GM18511 (cell line): ENCODE data around the gene ADGRB3.

Experiments
- ATAC-seq: cut with Tn5 transposase; IDR thresholded peaks from one replicate; pipeline ENCODE4 v1.9.1; 2021; ENCODE audit warnings: mild to moderate bottlenecking, moderate library complexity; ENCODE audit not compliant: unreplicated experiment

ADGRB3 gene

DNA sequence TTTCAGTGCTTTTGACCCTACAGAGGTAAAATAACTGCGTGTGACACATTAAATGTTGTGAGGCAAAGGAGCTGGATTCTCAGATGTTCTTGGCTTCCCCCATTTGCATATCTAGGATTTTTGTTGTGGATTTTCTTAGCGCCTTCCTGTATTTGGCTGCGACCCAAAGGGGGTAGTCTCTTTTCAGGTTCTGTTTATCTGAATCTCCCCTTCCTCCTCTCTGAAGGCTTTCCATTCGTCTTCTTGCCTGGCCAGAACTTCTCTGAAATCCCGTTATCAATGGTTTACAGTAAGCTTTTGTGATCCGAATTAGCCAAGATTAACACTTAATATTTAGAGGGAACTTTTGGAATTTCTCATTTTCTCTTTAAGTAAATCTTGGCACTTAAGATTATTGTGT is 60.8 kb downstream of the ADGRB3 start:
- no peak for ATAC-seq

DNA sequence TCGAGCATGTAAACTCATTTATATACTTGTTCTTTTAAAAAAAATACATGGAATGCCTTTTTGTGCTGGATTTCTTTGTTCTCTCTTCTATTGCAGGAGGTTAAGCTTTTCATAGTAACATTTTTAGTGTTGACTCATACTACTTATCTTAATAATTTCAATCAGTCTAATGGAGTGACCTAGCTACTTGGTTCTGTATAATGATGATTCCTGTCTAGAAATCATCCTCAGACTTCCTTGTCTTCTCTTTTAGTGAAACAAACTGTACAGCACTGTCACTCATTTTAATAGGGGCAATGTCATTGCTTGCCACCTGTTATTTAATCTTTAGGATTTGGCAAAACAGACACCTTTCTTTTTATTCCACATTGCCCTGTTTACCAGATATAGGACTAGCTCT is 62.3 kb downstream of the ADGRB3 start:
- no peak for ATAC-seq

- ATAC-seq: no peak
Observed at GRCh38 chr6:68701159-68701558, 66.1 kb downstream of the ADGRB3 start.

- ATAC-seq: no peak
Observed at GRCh38 chr6:68704485-68704884, 69.4 kb downstream of the ADGRB3 start.

GRCh38 chr6:68709091-68709490 is 74.0 kb downstream of the ADGRB3 start:
- no peak for ATAC-seq

DNA sequence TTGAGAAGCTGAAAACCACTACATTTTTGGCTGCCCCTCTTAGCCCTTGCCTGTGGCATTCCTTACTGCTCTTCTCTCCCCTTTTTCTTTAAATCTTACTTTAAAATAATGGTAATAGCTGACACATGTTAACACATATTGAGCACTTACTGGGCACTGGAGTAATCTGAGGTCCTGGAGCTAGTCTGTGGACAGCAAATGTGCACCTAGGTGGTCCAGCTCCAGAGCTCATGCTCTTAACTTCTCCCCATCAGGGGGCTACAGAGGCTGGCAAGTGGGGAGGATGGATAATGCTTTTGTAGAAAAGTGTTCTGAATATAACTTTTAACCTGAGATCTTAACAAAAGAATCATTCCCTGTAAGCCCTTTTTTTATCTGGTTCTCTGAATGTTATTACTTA is 74.8 kb downstream of the ADGRB3 start:
- ATAC-seq: no peak

DNA sequence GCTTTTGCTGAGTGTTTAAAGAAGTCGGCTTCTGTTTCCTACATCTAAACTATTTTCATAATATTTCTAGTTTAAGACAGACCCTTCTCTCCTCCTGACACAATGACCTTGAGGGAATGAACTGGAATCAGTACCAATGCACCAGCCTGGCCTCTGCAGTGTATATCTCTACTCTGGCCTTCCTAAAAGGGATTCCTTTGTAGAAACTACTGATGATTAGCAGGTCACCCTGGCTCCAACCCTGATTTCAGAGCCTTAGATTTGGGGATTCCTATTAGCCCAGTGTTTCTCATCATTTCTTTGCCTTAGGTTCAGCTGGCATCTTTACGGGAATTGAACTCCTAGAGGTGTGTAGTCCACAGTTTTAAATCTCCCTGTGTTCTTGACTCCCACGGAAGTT is 75.4 kb downstream of the ADGRB3 start:
- no peak for ATAC-seq

DNA sequence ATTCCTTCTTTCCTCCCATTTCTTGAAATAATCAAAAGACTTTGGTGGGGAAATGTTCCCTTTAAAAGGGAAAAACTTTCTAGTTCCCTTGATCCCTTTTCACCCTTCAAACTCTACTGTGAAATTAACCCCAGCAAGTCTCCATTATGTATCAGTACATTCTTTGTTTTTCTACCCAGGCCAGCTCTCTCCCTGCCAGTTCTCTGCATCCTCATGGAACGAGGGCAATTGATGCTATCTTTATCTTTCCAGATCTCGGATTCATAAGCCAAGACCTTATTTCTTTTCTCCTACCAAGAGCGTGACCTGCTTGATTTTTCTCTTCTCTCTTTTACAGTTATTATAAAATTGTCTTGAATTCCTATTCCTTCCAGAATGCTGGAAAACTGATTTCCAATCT is 75.8 kb downstream of the ADGRB3 start:
- no peak for ATAC-seq

DNA sequence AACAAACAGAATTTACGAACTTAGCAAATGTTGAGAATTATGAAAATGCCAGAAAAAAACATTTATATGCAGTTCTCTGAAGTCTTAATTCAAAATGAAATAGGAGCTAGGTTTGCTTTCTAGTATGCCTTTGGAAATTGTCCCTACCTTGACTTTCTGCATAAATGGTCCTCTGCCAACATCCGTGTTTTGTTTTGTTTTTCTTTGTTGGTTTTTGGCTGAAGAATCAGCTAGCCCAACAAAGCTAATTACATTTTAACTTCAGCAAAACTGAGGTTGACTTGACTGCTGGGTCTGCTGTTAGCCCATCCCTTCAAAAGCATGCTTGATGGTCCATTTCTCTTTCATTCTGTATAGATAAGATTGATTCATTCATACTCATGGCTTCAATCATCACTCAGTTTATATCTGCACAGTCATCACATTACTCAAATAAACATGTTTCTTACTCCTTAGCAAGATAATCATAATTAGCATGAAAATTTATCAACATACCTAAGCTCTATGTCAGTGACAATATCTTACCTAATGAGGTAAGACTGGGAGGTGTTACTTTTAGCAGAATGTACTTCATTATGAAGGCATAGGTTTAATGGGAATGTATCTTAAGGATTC is 76.4 kb downstream of the ADGRB3 start:
- ATAC-seq: no peak

DNA sequence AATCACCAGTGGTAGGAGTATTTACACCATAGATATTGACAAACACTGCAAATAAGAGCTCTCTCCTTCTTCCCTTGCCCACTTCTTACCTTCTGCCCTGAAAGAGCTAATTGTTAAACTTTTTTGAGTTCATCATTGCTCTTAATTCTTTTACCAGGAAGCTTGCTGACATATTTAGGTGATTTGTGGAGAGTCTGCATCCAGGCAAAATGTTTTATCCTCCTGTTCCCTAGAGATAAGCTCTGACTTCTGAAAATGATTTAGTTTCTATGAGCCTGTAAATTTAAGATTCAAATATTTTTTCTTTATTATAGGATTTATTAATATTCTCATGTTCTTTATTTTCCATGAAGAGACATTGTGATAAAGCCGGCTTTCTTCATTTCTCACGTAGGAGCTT is 81.5 kb downstream of the ADGRB3 start:
- ATAC-seq: no peak

- no peak for ATAC-seq
Observed at GRCh38 chr6:68718385-68719073, 83.4 kb downstream of the ADGRB3 start.

DNA sequence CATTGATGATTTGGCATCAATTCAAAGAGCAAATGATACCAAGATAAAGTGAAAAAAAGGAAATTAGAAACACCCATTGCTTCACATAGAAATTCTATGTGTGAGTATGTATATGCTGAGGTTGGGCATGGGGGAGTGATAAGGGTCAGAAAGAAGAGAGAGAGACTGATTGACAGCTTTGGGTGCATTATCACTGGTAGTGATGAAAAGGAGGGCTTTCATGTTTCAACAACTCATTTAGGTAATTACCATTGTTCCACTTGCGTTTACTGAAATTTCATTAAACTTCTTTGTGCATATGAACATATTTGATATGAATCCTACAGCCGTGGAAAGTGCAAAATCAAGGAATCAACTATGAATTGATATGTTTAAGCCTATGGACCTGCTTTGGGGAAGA is 84.7 kb downstream of the ADGRB3 start:
- ATAC-seq: no peak

DNA sequence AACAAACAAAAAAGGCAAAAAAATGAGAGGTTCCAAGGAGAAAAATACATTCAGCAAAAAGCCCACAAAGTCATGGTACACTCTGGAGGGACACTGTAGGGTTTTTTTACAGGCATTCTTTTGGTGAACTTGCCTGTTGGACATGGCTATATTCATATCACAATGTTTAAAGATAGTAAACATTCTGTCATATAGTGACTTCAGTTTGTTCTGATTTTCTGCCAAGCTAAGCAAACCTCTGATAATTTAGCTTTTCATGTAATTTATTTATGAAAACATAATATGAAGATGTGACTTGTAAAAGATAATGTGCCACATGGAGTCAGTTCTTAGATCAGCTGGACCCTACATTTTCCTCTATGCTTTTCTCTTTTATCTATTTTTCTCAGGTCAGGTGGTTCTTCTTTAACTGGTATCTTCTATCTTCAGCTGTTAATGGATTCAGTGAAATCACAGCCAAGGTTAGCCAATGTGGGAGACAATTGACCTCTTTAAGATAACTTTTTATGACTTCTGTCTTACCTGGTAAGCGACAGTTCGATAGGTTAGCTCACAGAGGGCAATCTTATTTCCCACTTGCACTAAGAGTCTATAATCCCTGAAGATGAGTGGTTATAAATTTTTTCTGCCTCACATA is 87.9 kb downstream of the ADGRB3 start:
- no peak for ATAC-seq

DNA sequence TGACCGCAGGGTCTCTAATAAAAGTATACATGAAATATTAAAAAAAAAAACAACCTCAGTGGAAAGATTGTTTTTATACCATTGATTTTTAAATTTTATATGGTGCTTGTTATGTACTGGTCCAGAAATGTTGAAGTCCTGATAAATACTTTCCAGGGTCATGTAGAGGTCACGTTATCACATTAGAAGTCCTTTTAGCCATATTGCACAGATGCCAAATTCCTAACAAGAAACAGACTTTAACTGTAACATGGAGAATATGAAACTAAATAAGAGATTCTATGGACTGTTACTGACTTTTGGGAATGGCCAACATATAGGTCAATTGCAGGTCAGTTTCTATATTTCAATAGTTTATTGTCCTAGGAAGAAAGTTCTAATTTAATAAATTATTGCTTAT is 89.0 kb downstream of the ADGRB3 start:
- ATAC-seq: no peak

GRCh38 chr6:68726337-68726736 is 91.3 kb downstream of the ADGRB3 start:
- ATAC-seq: no peak

DNA sequence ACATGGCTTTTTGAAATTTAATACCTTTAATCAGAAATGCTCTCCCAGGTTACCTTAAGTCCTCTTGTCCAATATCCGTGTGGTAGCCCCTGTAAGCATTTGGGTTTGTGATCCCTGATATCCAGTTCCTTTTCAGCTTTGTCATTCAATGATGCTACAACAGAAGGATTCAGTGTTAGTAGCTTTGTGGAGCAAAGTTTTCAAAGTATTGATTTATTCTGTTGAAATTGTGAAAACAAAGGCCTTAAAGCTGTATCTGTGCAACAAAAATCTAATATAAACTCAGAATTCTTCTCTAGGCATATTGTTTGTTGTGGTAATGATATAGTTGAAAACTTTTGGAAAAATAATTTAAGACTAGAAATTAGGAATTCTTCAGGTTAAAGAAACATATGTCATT is 91.9 kb downstream of the ADGRB3 start:
- ATAC-seq: no peak

- ATAC-seq: no peak
Observed at GRCh38 chr6:68727699-68728098, 92.6 kb downstream of the ADGRB3 start.

GRCh38 chr6:68728159-68728979 is 93.3 kb downstream of the ADGRB3 start:
- no peak for ATAC-seq

GRCh38 chr6:68729377-68729903 is 94.4 kb downstream of the ADGRB3 start:
- ATAC-seq: no peak

DNA sequence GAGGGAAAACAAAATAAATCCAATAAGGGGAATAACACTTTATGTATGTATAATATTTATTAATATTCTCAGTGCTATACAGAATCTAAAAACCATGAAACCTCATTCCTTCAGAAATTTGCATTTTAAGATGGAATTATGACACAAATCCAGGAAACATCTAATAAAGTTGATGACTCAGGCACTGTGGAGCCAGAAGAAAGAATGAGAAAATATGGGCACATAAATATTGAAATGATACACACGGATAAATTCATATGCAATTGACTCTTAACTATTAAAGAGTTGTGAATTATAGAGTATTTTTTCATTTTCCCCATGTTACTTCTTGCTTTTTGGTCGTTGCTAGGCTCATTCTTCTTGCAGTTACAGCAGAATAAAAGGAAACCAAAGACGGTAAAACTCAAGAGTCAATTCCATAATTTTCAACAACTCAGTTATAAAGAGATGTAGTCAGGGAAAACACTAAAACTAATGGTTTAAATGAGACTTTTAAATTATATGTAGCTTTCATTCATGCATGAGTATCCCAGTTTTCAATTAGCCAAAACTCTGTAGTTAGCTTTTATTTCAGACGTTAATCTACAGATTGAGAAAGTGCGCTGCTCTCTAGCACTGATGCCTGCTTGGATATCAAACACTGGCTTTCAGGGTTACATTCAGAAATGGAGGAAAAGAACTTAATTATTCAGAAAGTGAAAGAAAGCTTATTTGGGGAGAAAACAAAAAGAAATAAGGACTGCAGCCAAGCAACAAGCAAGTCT is 95.4 kb downstream of the ADGRB3 start:
- no peak for ATAC-seq

DNA sequence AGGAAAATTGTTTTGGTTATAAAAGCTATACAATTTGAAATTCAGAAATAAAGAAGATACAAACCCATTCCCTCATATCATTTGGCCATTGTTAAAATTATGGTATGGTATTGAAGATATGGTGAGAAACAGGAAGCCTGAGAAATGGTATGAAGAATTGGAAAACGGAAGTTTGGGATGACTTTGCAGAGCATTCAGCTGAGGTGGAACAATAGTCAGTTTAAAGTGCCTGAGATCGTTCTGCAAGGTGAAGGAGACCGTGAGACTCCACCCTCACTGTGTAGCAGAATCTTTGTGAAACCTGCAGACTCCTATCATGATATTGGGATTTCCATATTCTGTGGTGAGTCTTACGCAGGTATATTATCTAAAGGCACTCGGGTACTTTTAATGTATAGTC is 97.3 kb downstream of the ADGRB3 start:
- ATAC-seq: no peak
